Measurements from ENCODE around the gene GNPTG. TPM values are rescaled to one million over a fixed set of nuclear protein-coding genes. Genes with fewer than 3 reads are reported as not detected.
"Not testable (repeated sequence)": the region's sequence is repeated elsewhere in the genome, so short reads cannot be mapped to it uniquely, and the experiment has no call there.

GNPTG gene
- total RNA-seq, 1 donor from 2014 or later = 52.9 TPM

DNA sequence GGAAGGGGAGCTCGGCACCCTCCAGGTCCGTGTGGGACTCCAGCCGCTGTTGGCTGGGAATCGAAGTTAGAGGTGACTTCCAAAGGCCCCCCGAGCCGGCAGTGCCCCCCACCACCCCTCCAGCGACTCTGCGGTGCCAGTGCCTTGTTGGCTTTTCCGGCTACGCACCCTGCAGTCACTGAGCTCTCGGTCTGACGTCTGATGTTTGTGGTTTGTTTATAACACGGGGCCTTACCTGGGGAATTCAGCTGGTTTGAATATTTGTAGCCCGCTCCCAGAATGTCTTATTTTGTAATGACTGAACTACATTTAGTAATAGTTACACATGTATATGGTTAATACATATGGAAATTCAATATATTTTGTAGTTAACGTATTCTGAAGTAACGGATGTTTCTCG lies 25.3 kb upstream of the GNPTG start:
- no peaks in the 10 kb centered on the region for H3K4me1 Mint-ChIP-seq
- TF ChIP-seq, protein P1, sequence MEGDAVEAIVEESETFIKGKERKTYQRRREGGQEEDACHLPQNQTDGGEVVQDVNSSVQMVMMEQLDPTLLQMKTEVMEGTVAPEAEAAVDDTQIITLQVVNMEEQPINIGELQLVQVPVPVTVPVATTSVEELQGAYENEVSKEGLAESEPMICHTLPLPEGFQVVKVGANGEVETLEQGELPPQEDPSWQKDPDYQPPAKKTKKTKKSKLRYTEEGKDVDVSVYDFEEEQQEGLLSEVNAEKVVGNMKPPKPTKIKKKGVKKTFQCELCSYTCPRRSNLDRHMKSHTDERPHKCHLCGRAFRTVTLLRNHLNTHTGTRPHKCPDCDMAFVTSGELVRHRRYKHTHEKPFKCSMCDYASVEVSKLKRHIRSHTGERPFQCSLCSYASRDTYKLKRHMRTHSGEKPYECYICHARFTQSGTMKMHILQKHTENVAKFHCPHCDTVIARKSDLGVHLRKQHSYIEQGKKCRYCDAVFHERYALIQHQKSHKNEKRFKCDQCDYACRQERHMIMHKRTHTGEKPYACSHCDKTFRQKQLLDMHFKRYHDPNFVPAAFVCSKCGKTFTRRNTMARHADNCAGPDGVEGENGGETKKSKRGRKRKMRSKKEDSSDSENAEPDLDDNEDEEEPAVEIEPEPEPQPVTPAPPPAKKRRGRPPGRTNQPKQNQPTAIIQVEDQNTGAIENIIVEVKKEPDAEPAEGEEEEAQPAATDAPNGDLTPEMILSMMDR (IDR thresholded peaks at IDR 0.05; ENCODE audit: unreplicated experiment) = no peak
- no peak for DNase-seq (ENCODE audit: low spot score in 2 of 2, unreplicated experiment in 2 of 2)
- H3K36me3 Mint-ChIP-seq = peaks cover 11% of the 10 kb centered on the region
- no peak overlapping the region for H3K4me3 Mint-ChIP-seq
- no peaks in the 10 kb centered on the region for H3K9me3 Mint-ChIP-seq
- peaks cover 9% of the 10 kb centered on the region for H3K27me3 Mint-ChIP-seq (ENCODE audit: low read depth)
- H3K27ac Mint-ChIP-seq = no peak overlapping the region

GRCh38 chr16:1326946-1327618 lies 24.6 kb upstream of the GNPTG start:
- H3K4me1 Mint-ChIP-seq = peaks cover 4% of the 10 kb centered on the region
- H3K9me3 Mint-ChIP-seq = no peaks in the 10 kb centered on the region
- no peak overlapping the region for H3K27ac Mint-ChIP-seq
- H3K27me3 Mint-ChIP-seq (ENCODE audit: low read depth) = peaks cover 16% of the 10 kb centered on the region
- peaks cover 11% of the 10 kb centered on the region for H3K36me3 Mint-ChIP-seq
- DNase-seq (ENCODE audit: low spot score in 2 of 2, unreplicated experiment in 2 of 2) = no peak
- TF ChIP-seq, protein P1 (IDR thresholded peaks at IDR 0.05; ENCODE audit: unreplicated experiment) = no peak
- H3K4me3 Mint-ChIP-seq = no peak overlapping the region

- Mint-ChIP-seq H3K4me1 (peaks cover 6% of the 10 kb centered on the region), H3K9me3 (no peaks in the 10 kb centered on the region), H3K27me3 (ENCODE audit: low read depth) (peaks cover 21% of the 10 kb centered on the region), H3K36me3 (peaks cover 11% of the 10 kb centered on the region), H3K27ac (no peak overlapping the region), H3K4me3 (no peak overlapping the region)
- TF ChIP-seq, protein P1 (IDR thresholded peaks at IDR 0.05; ENCODE audit: unreplicated experiment) = no peak
- no peak for DNase-seq (ENCODE audit: low spot score in 2 of 2, unreplicated experiment in 2 of 2)
Measured at GRCh38 chr16:1327619-1327947, 24.1 kb upstream of the GNPTG start.

DNA sequence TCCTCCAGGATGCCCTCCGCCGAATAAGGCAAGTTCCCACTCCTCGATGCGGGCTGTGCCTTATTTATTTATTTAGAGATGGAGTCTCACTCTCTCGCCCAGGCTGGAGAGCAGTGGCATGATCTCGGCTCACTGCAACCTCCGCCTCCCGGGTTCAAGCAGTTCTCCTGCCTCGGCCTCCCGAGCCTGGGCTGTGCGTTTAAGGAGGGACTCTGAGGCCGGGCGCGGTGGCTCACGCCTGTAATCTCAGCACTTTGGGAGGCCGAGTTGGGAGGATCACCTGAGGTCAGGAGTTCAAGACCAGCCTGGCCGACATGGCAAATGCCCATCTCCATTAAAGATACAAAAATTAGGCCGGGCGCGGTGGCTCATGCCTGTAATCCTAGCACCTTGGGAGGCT lies 23.6 kb upstream of the GNPTG start:
- not testable (repeated sequence) for H3K4me1 Mint-ChIP-seq; H3K27ac Mint-ChIP-seq; H3K9me3 Mint-ChIP-seq; DNase-seq (ENCODE audit: low spot score in 2 of 2, unreplicated experiment in 2 of 2); H3K4me3 Mint-ChIP-seq
- Mint-ChIP-seq H3K27me3 (ENCODE audit: low read depth) (peaks cover 25% of the 10 kb centered on the region), H3K36me3 (peaks cover 11% of the 10 kb centered on the region)

GRCh38 chr16:1328961-1329360 lies 22.8 kb upstream of the GNPTG start:
- H3K27ac Mint-ChIP-seq; H3K4me1 Mint-ChIP-seq; H3K9me3 Mint-ChIP-seq; H3K36me3 Mint-ChIP-seq; DNase-seq (ENCODE audit: low spot score in 2 of 2, unreplicated experiment in 2 of 2); H3K4me3 Mint-ChIP-seq: not testable (repeated sequence)
- peaks cover 25% of the 10 kb centered on the region for H3K27me3 Mint-ChIP-seq (ENCODE audit: low read depth)

- DNase-seq (ENCODE audit: low spot score in 2 of 2, unreplicated experiment in 2 of 2) = no peak
- H3K27ac Mint-ChIP-seq = no peak overlapping the region
- peaks cover 8% of the 10 kb centered on the region for H3K4me1 Mint-ChIP-seq
- TF ChIP-seq, protein P1 (IDR thresholded peaks at IDR 0.05; ENCODE audit: unreplicated experiment) = peak; percentile 57
- H3K9me3 Mint-ChIP-seq = no peaks in the 10 kb centered on the region
- H3K36me3 Mint-ChIP-seq = no peaks in the 10 kb centered on the region
- H3K27me3 Mint-ChIP-seq (ENCODE audit: low read depth) = peaks cover 40% of the 10 kb centered on the region
- H3K4me3 Mint-ChIP-seq = no peak overlapping the region
Measured at GRCh38 chr16:1330260-1330914, 21.3 kb upstream of the GNPTG start.
